Natural killer cell (primary cell): Measurements from ENCODE around the gene AHDC1. TPM values are rescaled to one million over a fixed set of nuclear protein-coding genes. Genes with fewer than 3 reads are reported as not detected.

Experiments used
- ATAC-seq, 3 donors: fragments of 150-1000 bp in 2 of 3; fragments of 200-7000 bp in 1 of 3; cut with Tn5 transposase; 1 replicate in 1 of 3; 2 replicates in 2 of 3; pipeline ENCODE4 v1.10.0; 2021; ENCODE audit warnings: mild to moderate bottlenecking in 2 of 3, moderate library complexity in 2 of 3
- DNase-seq, 2 donors: peaks; one replicate each; pipeline versions ENCODE4 v3.0.0 to v3.0.0-alpha.2; 2013 to 2021; ENCODE audit warnings: mixed read lengths in 1 of 2
- H3K27ac ChIP-seq: one replicate; pipeline ENCODE4 v1.5.1; 2013; ENCODE audit warnings: mild to moderate bottlenecking, low read length
- H3K27me3 ChIP-seq: one replicate; pipeline ENCODE4 v1.6.1; 2013; ENCODE audit warnings: low read length; ENCODE audit not compliant: control insufficient read depth, insufficient read depth
- H3K36me3 ChIP-seq: one replicate; pipeline ENCODE4 v1.6.1; 2013; ENCODE audit warnings: low read length; ENCODE audit not compliant: control insufficient read depth, insufficient read depth
- H3K4me1 ChIP-seq: one replicate; pipeline ENCODE4 v1.6.1; 2013; ENCODE audit warnings: low read length; ENCODE audit not compliant: control insufficient read depth, insufficient read depth
- H3K4me3 ChIP-seq: one replicate; pipeline ENCODE4 v1.5.1; 2013; ENCODE audit warnings: low read length
- H3K9me3 ChIP-seq: one replicate; pipeline ENCODE4 v1.6.1; 2013; ENCODE audit warnings: low read length; ENCODE audit not compliant: control insufficient read depth, insufficient read depth
- H3K27ac Mint-ChIP-seq, 2 donors: one replicate each; pipeline ENCODE4 v1.8.0; 2022; ENCODE audit warnings: mild to moderate bottlenecking in 2 of 2, mixed read lengths in 2 of 2, moderate library complexity in 1 of 2
- H3K27me3 Mint-ChIP-seq, 2 donors: one replicate each; pipeline ENCODE4 v1.8.0; 2022; ENCODE audit warnings: low read depth in 2 of 2, mixed read lengths in 2 of 2
- H3K36me3 Mint-ChIP-seq: one replicate; pipeline ENCODE4 v1.8.0; 2022; ENCODE audit warnings: mixed read lengths
- H3K4me1 Mint-ChIP-seq, 2 donors: one replicate each; pipeline ENCODE4 v1.8.0; 2022; ENCODE audit warnings: mixed read lengths in 2 of 2
- H3K4me3 Mint-ChIP-seq: one replicate; pipeline ENCODE4 v1.8.0; 2022; ENCODE audit warnings: mild to moderate bottlenecking, moderate library complexity, mixed read lengths
- H3K9me3 Mint-ChIP-seq, 2 donors: one replicate each; pipeline ENCODE4 v1.8.0; 2022; ENCODE audit warnings: mixed read lengths in 2 of 2
- WGBS: methylation state at CpG from one replicate; pipeline ENCODE4 v1.1.7; 2013; ENCODE audit warnings: missing lambda C conversion rate; ENCODE audit not compliant: insufficient coverage; 5-methylcytosine and 5-hydroxymethylcytosine counted together
- intact Hi-C: fragments of 100-400 bp; cut with micrococcal nuclease; formaldehyde crosslinking; loops from one replicate; pipeline ENCODE4 v1.14.2; 2022
- total RNA-seq, 4 donors: library from RNA; stranded (reverse); fragments of 120-200 nt in 1 of 4; gene quantifications; one replicate each; pipeline versions ENCODE4 v1.2.3 to v1.2.4, GENCODE V29; 2013 to 2022
- TF ChIP-seq, protein P1 (sequence below): fragments of 200-600 bp; IDR thresholded peaks from one replicate; pipeline ENCODE4 v1.8.0; 2022; ENCODE audit warnings: antibody characterized with exemption

Gene AHDC1
- total RNA-seq, 3 donors from 2014 or later (not counting 1 experiment from before 2014, with no cell fraction given) = 39.6 to 67.0 (median 47.0) TPM

DNA sequence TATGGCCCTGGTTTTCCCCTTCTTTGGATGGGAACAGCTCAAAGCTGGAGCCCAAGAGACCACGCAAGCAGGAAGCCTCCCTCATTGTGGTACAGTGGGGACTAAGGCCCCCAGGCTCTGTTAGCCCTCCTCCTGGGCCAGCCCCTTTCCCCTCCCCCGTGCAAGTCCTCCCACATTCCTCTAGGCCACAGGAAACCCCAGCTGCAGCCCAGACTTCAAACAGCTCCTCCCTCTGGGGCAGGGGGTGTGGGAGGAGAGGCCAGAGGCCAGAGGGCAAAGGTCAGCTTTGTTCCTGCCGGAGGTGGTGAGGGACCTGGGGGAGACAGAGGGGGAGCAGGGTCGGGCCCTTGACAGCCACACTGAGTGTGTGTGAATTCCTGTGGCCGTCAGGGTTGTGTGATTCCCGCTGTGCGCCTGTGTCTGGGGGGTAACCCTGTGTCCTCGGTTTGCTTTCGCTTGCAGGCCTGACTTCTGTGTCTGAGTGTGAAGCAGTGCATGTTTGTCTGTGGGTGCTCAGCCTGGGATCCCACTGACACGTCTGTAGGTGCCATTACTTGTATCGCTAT is 3.4 kb upstream of the AHDC1 start:
- WGBS = 37% methylated on average over 10 of the region's 11 CpGs
- H3K4me1 Mint-ChIP-seq = peaks cover 11 to 26% of the 10 kb centered on the region in 2 donors
- ATAC-seq (peak; percentile 36 to 61 (median 57)), DNase-seq (peak; percentile 26 to 61)
- no peaks in the 10 kb centered on the region for H3K27me3 Mint-ChIP-seq
- Histone ChIP-seq H3K27me3 (no peaks in the 10 kb centered on the region), H3K4me3 (no peak overlapping the region), H3K4me1 (peaks cover 74% of the 10 kb centered on the region), H3K9me3 (no peaks in the 10 kb centered on the region), H3K36me3 (peaks cover 15% of the 10 kb centered on the region), H3K27ac (peak overlapping the region; percentile 62)
- TF ChIP-seq, protein P1, sequence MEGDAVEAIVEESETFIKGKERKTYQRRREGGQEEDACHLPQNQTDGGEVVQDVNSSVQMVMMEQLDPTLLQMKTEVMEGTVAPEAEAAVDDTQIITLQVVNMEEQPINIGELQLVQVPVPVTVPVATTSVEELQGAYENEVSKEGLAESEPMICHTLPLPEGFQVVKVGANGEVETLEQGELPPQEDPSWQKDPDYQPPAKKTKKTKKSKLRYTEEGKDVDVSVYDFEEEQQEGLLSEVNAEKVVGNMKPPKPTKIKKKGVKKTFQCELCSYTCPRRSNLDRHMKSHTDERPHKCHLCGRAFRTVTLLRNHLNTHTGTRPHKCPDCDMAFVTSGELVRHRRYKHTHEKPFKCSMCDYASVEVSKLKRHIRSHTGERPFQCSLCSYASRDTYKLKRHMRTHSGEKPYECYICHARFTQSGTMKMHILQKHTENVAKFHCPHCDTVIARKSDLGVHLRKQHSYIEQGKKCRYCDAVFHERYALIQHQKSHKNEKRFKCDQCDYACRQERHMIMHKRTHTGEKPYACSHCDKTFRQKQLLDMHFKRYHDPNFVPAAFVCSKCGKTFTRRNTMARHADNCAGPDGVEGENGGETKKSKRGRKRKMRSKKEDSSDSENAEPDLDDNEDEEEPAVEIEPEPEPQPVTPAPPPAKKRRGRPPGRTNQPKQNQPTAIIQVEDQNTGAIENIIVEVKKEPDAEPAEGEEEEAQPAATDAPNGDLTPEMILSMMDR = no peak
- peaks cover 7% of the 10 kb centered on the region for H3K36me3 Mint-ChIP-seq
- H3K9me3 Mint-ChIP-seq = no peaks in the 10 kb centered on the region
- H3K4me3 Mint-ChIP-seq = peak overlapping the region; percentile 28
- H3K27ac Mint-ChIP-seq = no peak overlapping the region
- intact Hi-C loops = loop anchor here (1.0 to 5.0 kb wide), 5 partner anchors 11 to 307 kb away; partner anchors contain the start of gene WASF2

DNA sequence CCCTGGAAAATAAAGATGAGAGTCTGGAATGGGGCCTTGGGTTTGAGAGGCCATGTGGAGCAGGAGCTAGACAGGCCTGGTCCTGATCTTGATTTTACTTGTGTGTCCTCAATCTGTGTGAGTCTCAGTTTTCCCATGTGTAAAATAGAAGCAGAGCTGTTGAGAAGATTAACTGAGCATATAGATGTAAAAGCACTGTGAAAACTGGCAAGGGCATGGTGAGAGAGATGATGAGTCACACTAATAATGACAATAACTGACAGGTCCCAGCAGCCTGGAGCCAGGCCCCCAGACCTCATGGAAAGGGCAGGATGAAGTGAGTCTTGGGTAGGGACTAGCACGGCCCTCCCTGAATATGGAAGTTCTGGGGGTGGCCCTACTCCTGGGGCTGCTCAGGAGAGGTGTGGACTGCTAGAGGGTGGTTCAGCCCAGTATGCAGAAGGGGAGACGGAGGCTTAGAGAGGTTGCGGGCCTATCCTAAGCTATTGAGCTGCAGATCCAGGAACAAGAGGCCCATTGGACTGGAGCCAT is 2.8 kb upstream of the AHDC1 start:
- H3K4me1 ChIP-seq = peaks cover 75% of the 10 kb centered on the region
- Mint-ChIP-seq H3K4me1 (peaks cover 8 to 25% of the 10 kb centered on the region in 2 donors), H3K36me3 (peaks cover 1% of the 10 kb centered on the region), H3K9me3 (no peaks in the 10 kb centered on the region), H3K27me3 (no peaks in the 10 kb centered on the region), H3K4me3 (peak overlapping the region; percentile 81), H3K27ac (no peak overlapping the region)
- H3K27ac ChIP-seq = peak overlapping the region; percentile 62
- intact Hi-C loops = loop anchor here (1.0 to 5.0 kb wide), 6 partner anchors 12 to 306 kb away; partner anchors contain the start of gene WASF2
- H3K36me3 ChIP-seq = peaks cover 9% of the 10 kb centered on the region
- no peaks in the 10 kb centered on the region for H3K9me3 ChIP-seq
- 78% methylated on average over 3 of the region's 3 CpGs for WGBS
- no peak for DNase-seq
- ATAC-seq = peak in 1 of 3 donors; percentile 8
- H3K4me3 ChIP-seq = no peak overlapping the region
- no peaks in the 10 kb centered on the region for H3K27me3 ChIP-seq
- TF ChIP-seq, protein P1 = peak; percentile 44

DNA sequence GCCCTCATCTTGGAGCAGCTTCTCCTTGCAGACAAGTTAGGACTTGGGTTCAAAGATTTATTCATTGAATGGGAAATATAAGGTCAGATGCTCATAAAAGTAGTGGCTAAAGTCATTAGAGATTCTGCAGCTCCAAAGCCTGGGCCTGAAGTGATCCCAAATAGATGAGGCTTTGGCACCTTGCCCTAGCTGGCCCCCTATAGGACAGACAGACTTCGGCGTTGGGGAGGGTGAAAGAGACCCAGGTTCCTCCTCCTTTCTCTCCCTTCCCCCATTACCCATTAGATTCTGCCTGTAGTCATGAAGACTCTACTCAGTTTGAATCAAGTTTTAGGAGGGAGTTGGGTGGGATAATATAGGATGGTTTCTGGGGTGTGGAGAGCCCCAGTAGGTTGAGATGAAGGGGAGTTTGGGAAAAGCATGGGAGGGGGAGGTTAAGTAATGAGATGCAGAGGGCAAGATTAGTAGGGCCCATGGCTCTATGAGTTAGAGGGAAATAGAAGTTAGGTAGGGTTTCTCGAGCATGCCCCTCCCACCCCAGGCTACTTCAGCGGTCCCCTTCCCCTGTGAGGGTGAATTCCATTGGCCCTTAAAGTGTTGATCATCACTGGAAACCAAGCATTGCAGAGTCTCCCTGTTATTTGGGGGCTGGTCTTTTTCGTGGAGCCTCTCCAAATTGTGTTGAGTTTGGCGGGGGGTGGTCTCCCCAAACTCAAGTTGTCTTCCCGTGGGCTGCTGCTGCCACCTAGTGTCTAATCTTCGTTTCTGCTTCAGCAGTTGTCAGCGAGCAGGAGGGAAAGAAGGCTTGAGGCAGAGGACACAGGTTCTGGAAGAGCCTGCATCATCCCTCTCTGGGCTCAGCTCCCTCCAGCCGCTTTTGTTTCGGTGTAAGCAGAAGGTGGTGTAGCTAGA is 2.1 kb upstream of the AHDC1 start:
- Mint-ChIP-seq H3K9me3 (no peaks in the 10 kb centered on the region), H3K27me3 (no peaks in the 10 kb centered on the region), H3K36me3 (no peaks in the 10 kb centered on the region), H3K27ac (peak overlapping the region in 1 of 2 donors; percentile 48), H3K4me1 (peaks cover 11 to 28% of the 10 kb centered on the region in 2 donors), H3K4me3 (peak overlapping the region; percentile 87)
- Histone ChIP-seq H3K27ac (peak overlapping the region; percentile 62), H3K27me3 (no peaks in the 10 kb centered on the region), H3K4me3 (no peak overlapping the region), H3K9me3 (no peaks in the 10 kb centered on the region), H3K36me3 (peaks cover 2% of the 10 kb centered on the region), H3K4me1 (peaks cover 77% of the 10 kb centered on the region)
- WGBS = 2% methylated on average over 7 of the region's 11 CpGs
- ATAC-seq (no peak), DNase-seq (peak in 1 of 2 donors; percentile 82)
- TF ChIP-seq, protein P1 = peak; percentile 92
- intact Hi-C loops = loop anchor here (1.0 to 5.0 kb wide), 5 partner anchors 50 to 305 kb away; partner anchors contain the start of gene WASF2
